BJ (cell line): Measurements from ENCODE around the gene CTSE. TPM values are rescaled to one million over a fixed set of nuclear protein-coding genes. Genes with fewer than 3 reads are reported as not detected.

Experiments
- CTCF ChIA-PET: fragments of 350-600 bp; formaldehyde crosslinking; extraction: SDS; loops from one replicate; lab custom pipeline; 2021; ENCODE audit warnings: antibody characterized with exemption, inconsistent platforms; lab: Yijun Ruan, JAX
- POLR2A ChIA-PET: fragments of 300-600 bp; sonication (Branson Sonifier 250); formaldehyde crosslinking; extraction: SDS; loops from one replicate; lab custom pipeline; 2021; ENCODE audit warnings: antibody characterized with exemption; lab: Charles Lee
- DNase-seq: peaks from one replicate; pipeline ENCODE4 v3.0.0-alpha.2; 2011; ENCODE audit warnings: low read depth
- H3K27me3 ChIP-seq: 2 replicates; pipeline ENCODE4 v1.6.0; 2011; ENCODE audit warnings: low read length; ENCODE audit not compliant: control insufficient read depth, insufficient read depth
- H3K36me3 ChIP-seq: 2 replicates; pipeline ENCODE4 v1.5.1; 2011; ENCODE audit warnings: low read length; ENCODE audit not compliant: control insufficient read depth, insufficient read depth
- H3K4me3 ChIP-seq: 2 replicates; pipeline ENCODE4 v1.5.1; 2011; ENCODE audit warnings: low read depth, mild to moderate bottlenecking, control low read depth, low read length
- CTCF ChIP-seq: IDR thresholded peaks from 2 replicates; pipeline ENCODE4 v1.5.1; 2011; ENCODE audit warnings: low read depth, mild to moderate bottlenecking, control low read depth, inconsistent platforms, low read length, moderate library complexity; ENCODE audit not compliant: insufficient read depth
- polyA plus RNA-seq: library from polyadenylated mRNA; depleted of rRNA; stranded (reverse); fragments of >200 nt; gene quantifications from 2 replicates; pipeline ENCODE4 v1.2.3, GENCODE V29; 2011

The CTSE gene
- polyA plus RNA-seq, 1 experiment, result not detected

DNA sequence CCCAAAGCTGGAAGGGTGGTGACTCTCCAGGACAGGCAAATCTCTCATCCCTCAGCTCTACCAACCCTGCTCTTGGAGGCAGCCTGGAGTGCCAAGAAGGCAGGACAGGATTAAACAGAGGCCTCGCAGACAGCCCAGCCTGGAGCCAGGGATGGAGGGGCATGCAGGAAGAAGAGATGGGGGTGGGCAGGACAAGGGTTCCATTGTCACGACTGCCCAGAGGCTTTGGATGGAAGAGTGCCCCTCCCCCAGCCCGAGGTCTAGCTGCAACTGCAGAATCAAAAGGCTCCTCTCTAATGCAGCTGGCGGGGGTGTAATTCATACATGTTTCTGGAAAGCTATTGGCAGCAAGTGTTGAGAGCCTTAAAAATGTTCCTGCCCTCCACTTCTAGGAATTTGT is 29.3 kb downstream of the CTSE start:
- ChIA-PET POLR2A (no interaction called here), CTCF (interaction anchor here (6.2 kb wide), 1 partner anchor 17 kb away, joined by 29 read pairs; no protein-coding TSS in a partner anchor)
- no peak for DNase-seq
- H3K27me3 ChIP-seq, result no peaks in the 10 kb centered on the region
- no peak for TF ChIP-seq CTCF
- no peak overlapping the region for H3K4me3 ChIP-seq
- H3K36me3 ChIP-seq, result peaks cover 2% of the 10 kb centered on the region; the same call in 1 of the 2 replicates

GRCh38 chr1:205993068-205993467 is 30.6 kb downstream of the CTSE start:
- DNase-seq, result no peak

GRCh38 chr1:205992218-205992882 is 31.3 kb downstream of the CTSE start:
- no peak for TF ChIP-seq CTCF
- DNase-seq, result no peak
- Histone ChIP-seq H3K4me3 (no peak overlapping the region), H3K27me3 (no peaks in the 10 kb centered on the region), H3K36me3 (peaks cover 2% of the 10 kb centered on the region; the same call in 1 of the 2 replicates)
- ChIA-PET CTCF (interaction anchor here (1.0 to 6.2 kb wide), 6 partner anchors 8 to 115 kb away, joined by 3 to 29 read pairs (median 8); no protein-coding TSS in a partner anchor), POLR2A (no interaction called here)

More at GRCh38 chr1:205993068-205993467, 30.6 kb downstream of the CTSE start:
- ChIA-PET POLR2A (no interaction called here), CTCF (interaction anchor here (2.0 to 6.2 kb wide), 4 partner anchors 9 to 38 kb away, joined by 7 to 29 read pairs (median 10); no protein-coding TSS in a partner anchor)
- Histone ChIP-seq H3K4me3 (no peak overlapping the region), H3K36me3 (peaks cover 2% of the 10 kb centered on the region; the same call in 1 of the 2 replicates), H3K27me3 (no peaks in the 10 kb centered on the region)
- TF ChIP-seq CTCF, result no peak

DNA sequence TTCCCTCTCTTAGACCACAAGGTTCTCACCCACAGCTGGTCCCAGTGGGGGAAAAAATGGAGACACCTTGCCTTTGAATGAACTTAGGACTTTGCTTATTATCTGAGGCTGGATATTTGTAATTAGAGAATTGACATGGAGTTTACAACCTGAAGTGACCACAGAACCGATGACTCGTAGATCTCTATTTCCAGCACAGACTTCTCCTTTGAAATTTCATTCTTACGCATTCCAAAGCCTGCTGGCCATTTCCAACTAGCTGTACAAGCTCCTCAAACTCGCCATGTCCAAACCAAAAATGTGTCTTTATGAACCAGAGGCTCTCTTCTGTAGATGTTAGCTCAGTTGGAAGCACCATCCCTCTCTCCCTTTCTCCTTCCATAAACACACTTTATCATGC is 32.5 kb downstream of the CTSE start:
- DNase-seq, result no peak
- POLR2A ChIA-PET, result no interaction called here
- Histone ChIP-seq H3K4me3 (no peak overlapping the region), H3K27me3 (no peaks in the 10 kb centered on the region), H3K36me3 (peaks cover 2% of the 10 kb centered on the region; the same call in 1 of the 2 replicates)
- 0 out of 2 replicates have a peak, but pooled peaks have one; percentile 3 for TF ChIP-seq CTCF
- CTCF ChIA-PET, result interaction anchor here (1.0 to 6.2 kb wide), 6 partner anchors 9 to 116 kb away, joined by 3 to 29 read pairs (median 8); no protein-coding TSS in a partner anchor

- no peak overlapping the region for H3K4me3 ChIP-seq
- CTCF ChIA-PET, result interaction anchor here (1.4 to 6.2 kb wide), 4 partner anchors 13 to 125 kb away, joined by 3 to 29 read pairs (median 10); no protein-coding TSS in a partner anchor
- TF ChIP-seq CTCF, result no peak
- DNase-seq, result no peak
- POLR2A ChIA-PET, result no interaction called here
- peaks cover 2% of the 10 kb centered on the region; the same call in 1 of the 2 replicates for H3K36me3 ChIP-seq
- no peaks in the 10 kb centered on the region for H3K27me3 ChIP-seq
These were observed 33.5 kb downstream of the CTSE start for GRCh38 chr1:205990226-205990625.
